ENCODE results near the gene HMGCL.
"Not testable (repeated sequence)": the region's sequence is repeated elsewhere in the genome, so short reads cannot be mapped to it uniquely, and the experiment has no call there.

The HMGCL gene

DNA sequence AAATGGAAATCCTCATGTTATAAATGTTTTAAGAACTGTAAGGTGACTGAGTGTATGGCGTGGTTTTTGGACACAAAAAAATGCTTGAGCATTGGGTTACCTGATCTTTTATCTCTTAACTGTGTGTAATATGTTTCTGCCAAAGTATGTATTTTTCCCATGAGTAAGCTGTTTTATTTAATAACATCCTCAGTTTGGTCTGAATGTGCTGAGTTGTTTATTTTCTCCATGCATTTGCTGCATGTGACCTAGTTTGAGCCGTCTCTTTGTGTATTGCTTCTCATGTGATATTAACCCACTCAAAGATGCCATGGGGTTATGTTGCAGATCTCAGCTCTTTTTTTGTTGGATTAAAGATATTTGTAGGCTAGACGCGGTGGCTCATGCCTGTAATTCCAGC lies 40.4 kb downstream of the HMGCL start:
- Histone ChIP-seq H3K9me3 (ENCODE audit: insufficient read depth, low read length) (no peaks in the 10 kb centered on the region), H3K79me2 (ENCODE audit: low read length) (peaks cover 33% of the 10 kb centered on the region), H3K4me2 (ENCODE audit: low read length) (no peak overlapping the region), H3K9ac (ENCODE audit: low read length) (no peak overlapping the region), H2AFZ (ENCODE audit: low read depth, low read length) (no peak overlapping the region), H4K20me1 (ENCODE audit: insufficient read depth, low read length) (no peaks in the 10 kb centered on the region), H3K36me3 (replicated peaks; ENCODE audit: low read depth, low read length) (peaks cover 27% of the 10 kb centered on the region), H3K4me3 (ENCODE audit: low read length) (no peak overlapping the region), H3K4me1 (ENCODE audit: low read length) (no peaks in the 10 kb centered on the region; the same call in 1 of the 2 replicates), H3K27me3 (ENCODE audit: low read depth, low read length) (no peaks in the 10 kb centered on the region), H3K27ac (ENCODE audit: low read length) (no peak overlapping the region)
- TF ChIP-seq EZH2phosphoT487 (IDR thresholded peaks at IDR 0.05; ENCODE audit: low read depth) = no peak
- TF ChIP-seq, protein P1, sequence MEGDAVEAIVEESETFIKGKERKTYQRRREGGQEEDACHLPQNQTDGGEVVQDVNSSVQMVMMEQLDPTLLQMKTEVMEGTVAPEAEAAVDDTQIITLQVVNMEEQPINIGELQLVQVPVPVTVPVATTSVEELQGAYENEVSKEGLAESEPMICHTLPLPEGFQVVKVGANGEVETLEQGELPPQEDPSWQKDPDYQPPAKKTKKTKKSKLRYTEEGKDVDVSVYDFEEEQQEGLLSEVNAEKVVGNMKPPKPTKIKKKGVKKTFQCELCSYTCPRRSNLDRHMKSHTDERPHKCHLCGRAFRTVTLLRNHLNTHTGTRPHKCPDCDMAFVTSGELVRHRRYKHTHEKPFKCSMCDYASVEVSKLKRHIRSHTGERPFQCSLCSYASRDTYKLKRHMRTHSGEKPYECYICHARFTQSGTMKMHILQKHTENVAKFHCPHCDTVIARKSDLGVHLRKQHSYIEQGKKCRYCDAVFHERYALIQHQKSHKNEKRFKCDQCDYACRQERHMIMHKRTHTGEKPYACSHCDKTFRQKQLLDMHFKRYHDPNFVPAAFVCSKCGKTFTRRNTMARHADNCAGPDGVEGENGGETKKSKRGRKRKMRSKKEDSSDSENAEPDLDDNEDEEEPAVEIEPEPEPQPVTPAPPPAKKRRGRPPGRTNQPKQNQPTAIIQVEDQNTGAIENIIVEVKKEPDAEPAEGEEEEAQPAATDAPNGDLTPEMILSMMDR (IDR thresholded peaks at IDR 0.05; ENCODE audit: low read depth, low read length) = no peak

GRCh38 chr1:23783141-23783540 lies 42.1 kb downstream of the HMGCL start:
- not testable (repeated sequence) for H3K27me3 ChIP-seq (ENCODE audit: low read depth, low read length); H3K9me3 ChIP-seq (ENCODE audit: insufficient read depth, low read length); H3K4me3 ChIP-seq (ENCODE audit: low read length); H2AFZ ChIP-seq (ENCODE audit: low read depth, low read length); H3K4me1 ChIP-seq (ENCODE audit: low read length); H3K27ac ChIP-seq (ENCODE audit: low read length); H4K20me1 ChIP-seq (ENCODE audit: insufficient read depth, low read length); H3K4me2 ChIP-seq (ENCODE audit: low read length); H3K9ac ChIP-seq (ENCODE audit: low read length)
- Histone ChIP-seq H3K36me3 (replicated peaks; ENCODE audit: low read depth, low read length) (peaks cover 27% of the 10 kb centered on the region), H3K79me2 (ENCODE audit: low read length) (peaks cover 49% of the 10 kb centered on the region)

DNA sequence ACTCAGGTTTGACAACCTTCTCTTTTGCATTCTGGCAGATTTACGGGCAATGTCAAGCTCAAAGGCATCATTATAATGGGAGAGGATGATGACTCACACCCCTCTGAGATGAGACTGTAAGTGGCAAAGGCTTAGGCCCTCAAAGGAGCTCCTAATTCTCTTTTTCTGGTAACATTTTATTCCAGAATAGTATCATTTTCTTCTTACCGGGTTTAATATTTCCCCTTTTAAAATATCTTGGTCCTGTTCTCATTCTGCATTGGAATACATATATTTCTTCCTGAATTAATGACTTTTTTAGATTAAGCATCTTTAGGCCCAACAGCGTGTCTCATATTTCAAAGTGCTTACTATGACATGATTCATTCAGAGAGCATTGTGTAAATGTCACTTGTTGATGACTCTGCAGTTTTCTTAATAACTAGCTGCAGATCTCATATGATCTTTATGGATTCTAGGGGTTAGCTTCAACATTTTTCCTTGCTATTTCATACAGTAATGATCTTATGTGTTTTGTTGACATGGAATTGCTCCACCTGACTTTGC lies 45.3 kb downstream of the HMGCL start:
- Histone ChIP-seq H3K27me3 (ENCODE audit: low read depth, low read length) (no peaks in the 10 kb centered on the region), H2AFZ (ENCODE audit: low read depth, low read length) (no peak overlapping the region), H3K79me2 (ENCODE audit: low read length) (peaks cover 58% of the 10 kb centered on the region), H3K4me1 (ENCODE audit: low read length) (peaks cover 8% of the 10 kb centered on the region), H3K36me3 (replicated peaks; ENCODE audit: low read depth, low read length) (peaks cover 9% of the 10 kb centered on the region), H3K9me3 (ENCODE audit: insufficient read depth, low read length) (no peaks in the 10 kb centered on the region), H3K4me3 (ENCODE audit: low read length) (peak overlapping the region; percentile 90), H3K4me2 (ENCODE audit: low read length) (peak overlapping the region; percentile 92), H4K20me1 (ENCODE audit: insufficient read depth, low read length) (peaks cover 7% of the 10 kb centered on the region; the same call in 1 of the 2 replicates), H3K9ac (ENCODE audit: low read length) (no peak overlapping the region), H3K27ac (ENCODE audit: low read length) (no peak overlapping the region)
- no peak for TF ChIP-seq EZH2phosphoT487 (IDR thresholded peaks at IDR 0.05; ENCODE audit: low read depth)
- TF ChIP-seq, protein P1 (IDR thresholded peaks at IDR 0.05; ENCODE audit: low read depth, low read length) = no peak

DNA sequence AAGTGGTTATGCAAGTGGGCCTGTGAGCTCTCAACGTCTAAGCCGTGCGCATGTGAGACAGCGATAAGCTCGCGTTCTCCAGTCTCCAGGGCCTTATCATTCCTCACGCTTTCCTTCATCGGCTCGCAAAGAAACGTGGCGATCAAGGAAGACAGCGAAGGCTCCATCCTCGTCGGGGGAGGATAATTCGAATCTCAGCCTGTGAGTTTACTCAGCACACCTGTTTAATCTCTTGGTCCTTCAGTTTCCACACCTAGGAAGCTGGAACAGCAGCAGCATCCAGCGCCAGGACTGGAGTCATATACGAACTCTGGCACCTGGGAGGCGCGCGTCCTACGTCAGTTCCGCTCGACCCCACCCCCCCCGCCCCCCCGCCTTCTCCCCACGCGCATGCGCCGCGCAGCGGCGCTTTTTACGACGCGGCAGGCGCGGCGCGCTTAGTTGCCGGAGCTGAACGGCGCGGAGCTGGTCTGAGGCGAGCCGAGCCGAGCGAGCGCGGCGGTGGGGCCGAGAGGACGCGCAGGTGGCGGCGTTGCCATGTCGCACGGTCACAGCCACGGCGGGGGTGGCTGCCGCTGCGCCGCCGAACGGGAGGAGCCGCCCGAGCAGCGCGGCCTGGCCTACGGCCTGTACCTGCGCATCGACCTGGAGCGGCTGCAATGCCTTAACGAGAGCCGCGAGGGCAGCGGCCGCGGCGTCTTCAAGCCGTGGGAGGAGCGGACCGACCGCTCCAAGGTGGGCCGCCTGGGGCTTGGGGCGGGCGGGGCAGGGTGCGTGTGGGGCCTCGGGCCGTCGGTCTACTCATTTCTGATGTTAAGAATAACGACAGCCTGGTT lies 47.0 kb downstream of the HMGCL start, which contains the start of gene PITHD1:
Gene PITHD1 (plus strand): TSS at position 440 of the 836 bp plus-strand sequence. CDS start 98 bp downstream, at position 538.
- Histone ChIP-seq H3K9me3 (ENCODE audit: insufficient read depth, low read length) (no peaks in the 10 kb centered on the region), H3K4me2 (ENCODE audit: low read length) (peak within 1 kb of the TSS; percentile 92), H4K20me1 (ENCODE audit: insufficient read depth, low read length) (peaks cover 7% of the 10 kb centered on the region; the same call in 1 of the 2 replicates), H3K79me2 (ENCODE audit: low read length) (peaks cover 51% of the 10 kb centered on the region), H3K36me3 (replicated peaks; ENCODE audit: low read depth, low read length) (peaks cover 6% of the 10 kb centered on the region), H2AFZ (ENCODE audit: low read depth, low read length) (peak within 1 kb of the TSS; percentile 22; the same call in 1 of the 2 replicates), H3K27ac (ENCODE audit: low read length) (peak within 1 kb of the TSS; percentile 30), H3K9ac (ENCODE audit: low read length) (peak within 1 kb of the TSS; percentile 72), H3K4me3 (ENCODE audit: low read length) (peak within 1 kb of the TSS; percentile 90), H3K4me1 (ENCODE audit: low read length) (peaks cover 8% of the 10 kb centered on the region), H3K27me3 (ENCODE audit: low read depth, low read length) (no peaks in the 10 kb centered on the region)
- TF ChIP-seq, protein P1 (IDR thresholded peaks at IDR 0.05; ENCODE audit: low read depth, low read length) = no peak
- TF ChIP-seq EZH2phosphoT487 (IDR thresholded peaks at IDR 0.05; ENCODE audit: low read depth) = no peak
